GM19351 (cell line): ENCODE results near the gene NEURL1B.

Experiments
- ATAC-seq: cut with Tn5 transposase; IDR thresholded peaks from one replicate; pipeline ENCODE4 v1.9.1; 2021; ENCODE audit warnings: mild to moderate bottlenecking, moderate library complexity; ENCODE audit not compliant: unreplicated experiment

The NEURL1B gene

GRCh38 chr5:172608773-172609172 is 32.3 kb upstream of the NEURL1B start:
- ATAC-seq = no peak

GRCh38 chr5:172610643-172611042 is 30.4 kb upstream of the NEURL1B start:
- ATAC-seq = no peak

- ATAC-seq = no peak
Observed at GRCh38 chr5:172611913-172612312, 29.1 kb upstream of the NEURL1B start.

GRCh38 chr5:172612771-172613170 is 28.3 kb upstream of the NEURL1B start:
- no peak for ATAC-seq

DNA sequence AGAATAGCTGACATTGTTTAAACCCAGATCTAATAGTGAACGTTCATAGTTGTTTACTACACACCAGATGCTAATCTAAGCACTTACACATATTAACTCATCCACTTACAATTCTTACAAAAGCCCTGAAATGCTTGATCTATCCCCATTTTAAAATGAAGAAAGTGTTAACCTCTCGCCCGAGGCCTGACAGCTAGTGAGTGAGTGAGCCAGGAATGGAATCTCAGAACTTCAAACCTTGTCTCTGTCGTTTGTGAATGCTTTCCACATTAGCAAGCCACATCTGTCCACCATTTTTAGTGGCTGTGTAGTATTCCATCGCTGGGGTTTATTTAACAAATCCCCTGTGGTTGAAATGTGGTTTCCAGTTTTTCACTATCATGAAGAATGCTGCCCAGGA is 24.9 kb upstream of the NEURL1B start:
- ATAC-seq = no peak

DNA sequence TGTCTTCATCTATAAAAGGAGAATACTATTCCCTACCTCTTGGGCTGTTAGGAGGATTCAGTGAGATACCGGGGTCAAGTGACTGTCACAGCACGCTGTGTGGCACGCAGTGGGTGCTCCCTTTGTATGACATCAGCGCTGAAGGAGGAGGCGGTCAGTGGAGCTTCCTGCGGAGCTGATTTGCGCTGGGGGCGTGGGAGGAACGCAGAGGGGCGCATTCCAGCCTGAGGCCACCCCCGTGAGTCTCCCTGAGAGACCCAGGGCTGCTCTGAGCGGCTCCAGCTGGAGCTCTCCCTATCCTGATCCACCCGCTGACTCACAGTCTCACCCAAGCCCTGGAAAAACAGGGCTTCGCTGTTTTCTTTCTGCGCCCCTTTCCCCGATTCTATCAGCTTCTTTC is 24.3 kb upstream of the NEURL1B start:
- no peak for ATAC-seq

DNA sequence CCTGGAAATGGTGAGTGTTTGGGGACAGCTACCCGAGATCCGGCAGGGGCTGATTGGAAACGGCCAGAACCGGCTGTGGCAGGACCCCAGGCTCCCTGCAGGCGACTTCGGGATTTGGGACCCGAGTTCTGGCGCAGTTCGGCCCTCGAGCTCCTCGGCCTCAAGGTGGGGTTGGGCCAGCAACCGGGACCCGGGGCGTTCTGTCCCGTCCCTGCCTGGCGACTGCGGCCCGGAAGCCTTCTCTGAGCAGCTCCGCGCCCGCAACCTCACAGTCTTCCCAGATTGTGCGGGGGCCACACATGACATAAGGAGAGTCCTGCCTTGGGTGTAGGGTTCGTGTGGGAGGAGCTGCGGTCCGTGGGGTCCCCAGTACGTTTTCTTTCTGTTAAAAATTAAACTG is 23.2 kb upstream of the NEURL1B start:
- ATAC-seq = no peak

DNA sequence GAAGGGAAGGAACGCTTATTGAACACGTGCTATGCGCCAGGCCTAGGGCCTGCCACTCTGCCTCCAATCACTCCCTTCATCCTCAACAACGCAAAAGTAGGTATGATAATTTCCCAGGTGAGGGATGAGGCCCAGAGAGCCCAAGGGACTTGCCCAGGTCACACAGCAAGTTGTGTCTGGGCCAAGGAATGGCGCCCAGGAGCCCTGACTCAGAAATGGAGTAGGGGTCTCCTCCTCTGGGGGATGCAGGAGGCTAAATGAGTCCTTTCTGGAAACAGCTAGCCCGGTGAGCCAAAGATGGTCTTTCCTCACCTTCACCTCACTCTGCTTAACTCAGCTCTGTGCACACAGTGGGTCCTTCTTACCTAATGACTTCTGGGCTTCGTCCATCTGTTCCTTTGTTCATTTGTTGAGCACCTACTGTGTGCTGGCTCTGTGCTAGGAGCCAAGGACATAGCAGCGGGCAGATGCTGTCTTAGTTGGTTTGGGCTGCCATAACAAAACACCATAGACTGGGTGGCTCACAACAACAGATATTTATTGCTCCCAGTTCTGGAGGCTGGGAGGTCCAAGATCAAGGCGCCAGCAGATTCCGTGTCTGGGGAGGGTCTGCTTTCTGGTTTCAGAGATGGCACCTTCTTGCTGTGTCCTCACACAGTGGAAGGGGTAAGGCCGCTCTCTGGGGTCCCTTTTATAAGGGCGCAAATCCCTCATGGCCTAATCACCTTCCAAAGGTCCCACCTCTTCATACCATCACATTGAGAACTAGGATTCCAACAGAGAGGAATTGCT is 22.3 kb upstream of the NEURL1B start:
- no peak for ATAC-seq

DNA sequence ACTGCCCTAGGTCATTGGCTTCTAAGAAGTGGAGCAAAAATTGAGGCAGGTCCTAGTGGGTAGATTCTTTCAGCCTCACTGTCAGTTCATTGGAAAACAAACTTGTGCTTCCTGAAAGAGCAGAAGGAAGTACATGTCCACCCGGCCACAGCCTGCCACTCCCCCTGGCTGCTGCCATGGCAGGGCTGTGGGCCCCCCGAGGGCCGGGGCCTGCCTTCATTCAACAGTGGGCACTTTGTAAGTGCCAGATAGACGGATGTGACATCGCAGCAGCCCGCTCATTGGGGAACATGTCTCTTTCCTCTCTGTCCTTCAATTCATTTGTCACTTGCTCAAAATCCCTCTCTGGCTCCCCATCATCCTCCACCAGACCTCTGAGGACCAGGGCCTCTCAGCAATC is 20.6 kb upstream of the NEURL1B start:
- ATAC-seq = no peak

- no peak for ATAC-seq
Observed at GRCh38 chr5:172622091-172623046, 18.7 kb upstream of the NEURL1B start.

- no peak for ATAC-seq
Observed at GRCh38 chr5:172623313-172623980, 17.6 kb upstream of the NEURL1B start.

DNA sequence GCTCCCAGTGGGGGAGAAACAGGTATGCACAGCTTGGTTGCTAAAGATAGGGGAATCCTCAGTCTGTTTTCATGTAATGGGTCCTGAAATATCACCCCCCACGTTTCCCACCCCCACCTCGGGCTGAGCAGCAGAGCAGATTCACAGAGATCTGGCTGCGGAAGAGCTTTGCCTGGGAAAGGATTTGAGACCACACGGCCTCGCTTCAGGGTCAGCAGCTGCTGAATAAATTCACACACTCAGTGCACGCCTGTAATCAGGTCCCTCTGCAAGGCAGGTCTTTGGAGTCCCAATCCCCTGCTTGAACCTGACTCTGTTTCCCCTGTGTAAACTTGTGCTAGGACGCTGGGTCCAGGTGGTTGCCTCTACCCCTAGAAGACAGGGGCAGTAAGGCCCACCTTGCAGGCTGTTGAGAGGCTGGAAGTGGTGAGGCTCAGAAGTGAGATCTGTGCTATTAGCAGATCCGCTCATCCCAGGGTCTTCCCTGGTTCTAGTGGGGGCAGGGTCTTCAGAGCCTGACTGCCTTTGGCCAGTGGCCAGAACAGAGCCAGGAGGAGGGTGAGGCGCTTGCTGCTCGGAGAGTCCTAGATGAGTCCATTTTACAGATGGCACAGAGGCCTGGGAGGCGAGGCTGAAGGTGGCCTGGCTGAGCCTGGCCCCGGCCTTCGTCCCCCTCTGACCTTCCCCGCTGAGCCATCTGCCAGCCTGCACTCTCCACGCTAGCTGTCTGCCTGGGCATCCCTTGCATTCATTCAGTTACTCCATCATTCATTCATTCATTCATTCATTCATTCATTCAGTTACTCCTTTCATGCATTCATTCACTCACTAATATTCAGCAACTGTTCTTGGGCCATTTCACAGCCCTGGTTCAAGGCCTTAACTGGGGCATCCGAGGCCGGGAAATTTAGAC is 16.7 kb upstream of the NEURL1B start:
- ATAC-seq = no peak

DNA sequence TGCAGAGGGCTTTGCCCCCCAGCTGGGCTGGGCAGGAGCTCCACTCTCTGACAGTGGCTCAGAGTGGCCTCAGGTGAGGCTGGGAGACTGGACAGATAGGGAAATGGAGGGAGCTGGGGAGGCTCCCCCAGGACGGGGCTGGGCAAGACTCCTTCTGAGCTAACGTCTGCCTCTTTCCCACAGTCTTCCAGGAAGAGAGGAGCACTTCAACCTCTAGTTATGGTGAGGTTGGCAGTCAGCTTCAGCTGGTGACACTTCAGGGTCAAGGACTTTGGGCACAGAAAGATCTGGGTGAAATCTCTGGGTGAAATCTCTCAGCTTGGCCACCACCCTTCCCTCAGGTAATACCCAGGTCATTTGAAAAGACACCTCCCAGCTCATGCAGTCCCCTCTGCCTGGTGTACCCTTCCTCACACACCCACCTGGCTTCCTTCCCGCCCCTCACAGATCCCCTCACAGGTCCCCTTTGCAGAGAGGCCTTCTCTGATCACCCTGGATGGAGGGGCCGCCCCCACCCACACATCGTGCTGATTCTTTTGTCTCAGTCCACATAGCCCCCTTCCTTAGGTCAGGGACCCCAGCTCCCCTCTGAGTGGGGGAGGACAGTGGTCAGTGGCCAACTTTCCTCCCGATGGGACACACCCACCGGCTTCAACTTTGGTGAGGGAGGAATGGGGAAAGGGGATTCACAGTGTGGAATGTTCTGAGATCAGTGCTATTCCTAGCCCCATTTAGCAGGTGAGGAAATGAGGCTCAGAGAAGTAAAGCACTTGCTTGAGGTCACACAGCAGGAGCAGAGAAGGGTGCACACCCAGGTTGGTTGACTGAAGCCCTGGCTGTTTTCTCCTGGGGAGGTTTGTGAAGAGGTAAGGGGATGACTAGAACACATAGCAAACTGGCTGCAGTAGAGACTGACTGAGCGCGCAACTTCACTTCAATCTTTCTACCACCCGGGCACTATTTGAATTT is 15.8 kb upstream of the NEURL1B start:
- no peak for ATAC-seq

DNA sequence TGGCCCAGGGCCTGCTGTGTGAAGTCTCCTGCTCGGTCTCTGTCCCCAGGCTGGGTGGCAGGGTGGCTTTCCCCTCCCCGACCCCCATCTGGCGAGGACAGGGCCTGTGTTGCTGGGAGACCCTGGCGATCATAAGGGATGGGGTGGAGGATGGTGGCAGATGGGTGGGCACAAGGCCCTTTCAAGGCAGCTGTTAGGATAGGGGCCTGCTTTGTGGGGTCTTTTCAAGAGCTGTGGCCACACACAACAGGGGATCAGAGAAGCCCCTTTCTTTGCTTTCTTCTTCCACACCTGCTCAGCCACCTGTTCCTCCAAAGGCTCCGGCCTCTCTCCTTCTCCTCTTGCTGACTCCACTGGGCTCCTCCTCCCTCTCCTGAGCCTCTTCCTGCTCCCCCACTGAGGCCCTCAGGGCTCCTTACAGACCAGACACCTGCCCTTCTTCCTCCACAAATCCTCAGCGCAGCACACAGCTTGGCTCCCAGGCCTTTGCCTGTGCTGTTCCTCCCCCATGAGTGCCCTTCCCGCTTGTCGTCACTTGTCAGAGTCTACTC is 15.0 kb upstream of the NEURL1B start:
- ATAC-seq = no peak

GRCh38 chr5:172630082-172630481 is 11.0 kb upstream of the NEURL1B start:
- no peak for ATAC-seq

DNA sequence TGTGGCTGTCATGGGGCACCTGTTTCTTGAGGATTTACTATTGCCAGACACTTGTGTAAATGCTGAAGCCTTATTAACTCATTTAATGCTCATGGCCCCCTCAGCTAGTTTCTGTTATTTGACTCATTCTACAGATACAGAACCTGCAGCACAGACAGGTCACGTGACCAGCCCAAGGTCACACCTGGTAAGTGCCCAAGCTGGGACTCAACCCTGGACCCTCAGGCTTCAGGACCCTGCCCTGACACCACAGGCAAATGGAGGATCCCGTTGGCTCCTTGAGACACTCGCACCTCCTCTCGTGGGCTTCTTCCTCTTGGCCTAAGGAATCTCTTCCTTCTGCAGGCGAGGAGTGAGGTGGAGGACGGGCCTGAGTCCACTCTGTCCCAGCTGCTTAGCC is 10.6 kb upstream of the NEURL1B start:
- ATAC-seq = no peak

DNA sequence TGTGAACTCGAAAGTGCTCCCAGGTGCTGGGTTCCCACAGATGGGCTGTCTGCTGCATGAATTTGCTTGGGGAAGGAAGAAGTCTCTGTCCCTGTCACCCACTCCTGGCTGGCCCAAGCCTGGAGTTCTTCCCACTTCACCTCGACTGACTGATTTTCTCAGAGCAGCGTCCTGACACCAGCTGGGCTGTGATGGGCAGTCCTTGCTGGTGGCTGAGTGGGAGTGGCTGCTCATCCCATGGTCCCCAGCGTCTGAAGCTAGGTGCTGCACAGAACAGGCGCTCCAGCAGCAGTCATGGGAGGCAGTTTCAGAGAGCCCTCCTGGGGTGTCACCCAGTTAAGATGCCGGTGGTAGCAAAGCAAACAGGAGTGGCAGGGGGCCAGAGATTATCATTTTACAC is 10.1 kb upstream of the NEURL1B start:
- no peak for ATAC-seq

GRCh38 chr5:172632346-172633092 is 8.5 kb upstream of the NEURL1B start:
- ATAC-seq = no peak
